Smooth muscle cell (in vitro differentiated cells): ENCODE results near the gene NKPD1. TPM values are rescaled to one million over a fixed set of nuclear protein-coding genes. Genes with fewer than 3 reads are reported as not detected.

Source experiments
- DNase-seq: peaks from one replicate; lab custom pipeline; 2025; ENCODE audit not compliant: unreplicated experiment; lab: John Stamatoyannopoulos, UW
- H2AFZ ChIP-seq: fragments of 200-600 bp; sonication (generic); 2 replicates; pipeline ENCODE4 v1.6.0; 2016; ENCODE audit warnings: antibody characterized with exemption, low read depth, mild to moderate bottlenecking
- H3F3A ChIP-seq: fragments of 200-600 bp; sonication (generic); 2 replicates; pipeline ENCODE4 v1.6.0; 2017; ENCODE audit warnings: antibody characterized with exemption, low read depth
- H3K27ac ChIP-seq: fragments of 200-600 bp; sonication (generic); 2 replicates; pipeline ENCODE4 v1.5.1; 2016; ENCODE audit warnings: low read depth, mild to moderate bottlenecking
- H3K27me3 ChIP-seq: fragments of 200-600 bp; sonication (generic); 2 replicates; pipeline ENCODE4 v1.6.1; 2016; ENCODE audit warnings: low read depth, mild to moderate bottlenecking
- H3K36me3 ChIP-seq: fragments of 200-600 bp; sonication (generic); 2 replicates; pipeline ENCODE4 v1.5.1; 2016; ENCODE audit warnings: low read depth
- H3K4me1 ChIP-seq: fragments of 200-600 bp; sonication (generic); 2 replicates; pipeline ENCODE4 v1.5.1; 2016; ENCODE audit warnings: low read depth
- H3K4me2 ChIP-seq: fragments of 200-600 bp; sonication (generic); 2 replicates; pipeline ENCODE4 v1.6.0; 2016; ENCODE audit warnings: mild to moderate bottlenecking
- H3K4me3 ChIP-seq: fragments of 200-600 bp; sonication (generic); 2 replicates; pipeline ENCODE4 v1.5.1; 2016; ENCODE audit warnings: mild to moderate bottlenecking
- H3K79me2 ChIP-seq: fragments of 200-600 bp; sonication (generic); 2 replicates; pipeline ENCODE4 v1.6.0; 2016; ENCODE audit warnings: low read depth, mild to moderate bottlenecking
- H3K9ac ChIP-seq: fragments of 200-600 bp; sonication (generic); 2 replicates; pipeline ENCODE4 v1.6.0; 2016; ENCODE audit warnings: low read depth
- H3K9me3 ChIP-seq: fragments of 200-600 bp; sonication (generic); replicated peaks from 2 replicates; pipeline ENCODE4 v1.5.1; 2016; ENCODE audit warnings: low read depth
- H4K20me1 ChIP-seq: fragments of 200-600 bp; sonication (generic); 2 replicates; pipeline ENCODE4 v1.6.0; 2016; ENCODE audit warnings: low read depth
- CTCF ChIP-seq: fragments of 200-600 bp; sonication (generic); IDR thresholded peaks from 2 replicates; pipeline ENCODE4 v1.5.1; 2017; ENCODE audit warnings: borderline replicate concordance, mild to moderate bottlenecking, antibody characterized with exemption; ENCODE audit not compliant: insufficient read depth, poor library complexity, severe bottlenecking
- WGBS: methylation state at CpG from one replicate; pipeline ENCODE4 v1.1.7; 2016; ENCODE audit warnings: low lambda C conversion rate; 5-methylcytosine and 5-hydroxymethylcytosine counted together
- polyA plus RNA-seq: library from polyadenylated mRNA; unstranded; fragments of >200 nt; fragmentation: Nextera tagmentation; extraction: Ambion mirVana; gene quantifications from 2 replicates; pipeline ENCODE4 v1.2.1, GENCODE V29; 2016
- total RNA-seq: library from RNA; depleted of rRNA; stranded (reverse); fragments of >200 nt; gene quantifications from 2 replicates; pipeline ENCODE4 v1.2.3, GENCODE V29; 2014

Gene NKPD1
- total and polyA plus RNA-seq, 2 experiments from 2014 or later: 0.13 to 1.6 TPM

DNA sequence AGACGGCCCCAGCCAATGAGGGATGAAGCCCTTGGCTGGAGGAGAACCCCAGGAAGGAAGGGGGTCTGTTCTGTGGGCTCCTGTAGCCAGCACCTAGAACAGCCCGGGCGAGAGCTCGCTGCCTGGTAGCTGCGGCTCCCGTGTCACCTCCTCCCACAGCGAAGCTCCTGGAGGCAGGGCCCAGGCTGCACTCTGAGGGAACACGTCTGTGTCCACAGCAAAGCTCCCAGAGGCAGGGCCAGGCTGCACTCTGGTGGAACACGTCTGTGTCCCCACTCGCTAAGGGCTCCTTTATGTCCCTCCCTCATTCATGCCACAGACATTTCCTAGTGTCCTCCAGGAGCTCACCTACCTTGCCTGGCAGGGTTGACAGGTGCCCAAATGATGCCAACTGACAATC lies 8.8 kb upstream of the NKPD1 start:
- no peaks in the 10 kb centered on the region for H3K27me3 ChIP-seq
- H3K4me2 ChIP-seq: no peak overlapping the region
- 94% methylated on average over 10 of the region's 10 CpGs for WGBS
- no peaks in the 10 kb centered on the region for H3K79me2 ChIP-seq
- H3K9ac ChIP-seq: no peak overlapping the region
- no peak overlapping the region for H3K4me3 ChIP-seq
- DNase-seq: no peak
- peaks cover 6% of the 10 kb centered on the region for H4K20me1 ChIP-seq
- no peak for TF ChIP-seq CTCF
- H3K36me3 ChIP-seq: no peaks in the 10 kb centered on the region
- no peaks in the 10 kb centered on the region for H3K9me3 ChIP-seq
- no peak overlapping the region for H3K27ac ChIP-seq
- no peaks in the 10 kb centered on the region for H3F3A ChIP-seq
- H3K4me1 ChIP-seq: peaks cover 5% of the 10 kb centered on the region
- no peak overlapping the region for H2AFZ ChIP-seq

DNA sequence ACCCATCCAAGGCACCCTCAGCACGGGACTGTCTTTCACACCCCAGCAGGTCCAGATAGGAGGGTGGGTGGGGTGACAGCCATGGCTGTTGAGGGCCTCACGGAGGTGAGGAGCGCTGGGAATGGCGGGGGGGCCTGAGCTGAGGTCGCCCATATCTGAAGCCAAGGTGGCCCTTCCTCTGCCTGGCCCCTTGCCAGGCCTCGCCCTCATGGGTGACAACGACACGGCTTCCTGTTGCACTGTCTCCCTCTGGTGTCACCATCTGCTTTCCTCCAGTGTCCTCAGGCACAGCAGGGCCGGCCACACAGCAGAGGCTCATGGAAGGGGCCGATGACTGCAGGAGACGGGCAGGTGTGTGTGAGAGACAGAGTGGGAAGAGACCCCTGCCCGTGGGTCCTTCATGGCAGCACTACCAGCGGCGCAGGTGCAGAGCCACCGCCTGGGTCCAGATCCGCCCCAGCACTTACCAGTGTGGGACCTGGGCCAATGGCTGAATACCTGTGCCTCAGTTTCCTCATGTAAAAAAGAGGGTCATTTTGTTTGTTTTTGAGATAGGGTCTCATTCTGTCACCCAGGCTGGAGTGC lies 8.1 kb upstream of the NKPD1 start:
- Histone ChIP-seq H3K4me3 (no peak overlapping the region), H3K79me2 (no peaks in the 10 kb centered on the region), H3K9me3 (no peaks in the 10 kb centered on the region), H3K27me3 (no peaks in the 10 kb centered on the region), H2AFZ (no peak overlapping the region), H3K27ac (no peak overlapping the region), H3K36me3 (no peaks in the 10 kb centered on the region), H3K4me1 (peaks cover 5% of the 10 kb centered on the region), H3K4me2 (no peak overlapping the region), H3K9ac (no peak overlapping the region), H3F3A (no peaks in the 10 kb centered on the region), H4K20me1 (no peaks in the 10 kb centered on the region)
- DNase-seq: no peak
- 96% methylated on average over 16 of the region's 16 CpGs for WGBS
- TF ChIP-seq CTCF: no peak

DNA sequence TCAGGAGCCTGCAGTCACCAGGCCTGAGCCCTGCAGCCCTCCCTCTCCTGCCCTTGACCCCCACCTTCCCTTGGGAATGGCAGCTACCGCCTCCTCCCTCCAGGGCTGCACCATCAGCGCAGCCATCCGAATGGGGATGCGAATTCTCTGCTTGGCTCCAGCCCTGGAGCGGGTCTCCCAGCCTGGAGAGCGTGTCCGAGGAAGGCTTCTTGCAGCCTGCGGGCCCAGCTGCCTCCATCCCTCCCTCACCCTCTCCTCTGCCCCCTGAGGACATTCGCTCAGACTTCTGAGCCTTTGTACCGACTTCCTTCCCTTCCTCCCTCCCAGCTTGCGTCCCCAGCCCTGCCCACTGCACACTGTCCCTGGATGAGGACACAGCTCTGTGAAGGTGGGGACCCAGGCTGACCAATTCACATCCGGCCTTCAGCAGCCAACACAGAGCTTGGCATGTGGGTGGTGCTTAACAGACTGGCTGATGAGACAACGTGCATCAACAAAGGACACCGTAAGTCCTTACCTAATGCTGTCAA lies 6.0 kb upstream of the NKPD1 start:
- H3K4me1 ChIP-seq: peaks cover 5% of the 10 kb centered on the region
- no peak overlapping the region for H3K4me3 ChIP-seq
- WGBS: 70% methylated on average over 12 of the region's 14 CpGs
- H4K20me1 ChIP-seq: no peaks in the 10 kb centered on the region
- no peak overlapping the region for H3K9ac ChIP-seq
- H2AFZ ChIP-seq: no peak overlapping the region
- no peaks in the 10 kb centered on the region for H3K36me3 ChIP-seq
- no peak overlapping the region for H3K27ac ChIP-seq
- no peaks in the 10 kb centered on the region for H3K27me3 ChIP-seq
- no peak for TF ChIP-seq CTCF
- no peak for DNase-seq
- no peaks in the 10 kb centered on the region for H3K9me3 ChIP-seq
- H3F3A ChIP-seq: no peaks in the 10 kb centered on the region
- no peak overlapping the region for H3K4me2 ChIP-seq
- no peaks in the 10 kb centered on the region for H3K79me2 ChIP-seq

DNA sequence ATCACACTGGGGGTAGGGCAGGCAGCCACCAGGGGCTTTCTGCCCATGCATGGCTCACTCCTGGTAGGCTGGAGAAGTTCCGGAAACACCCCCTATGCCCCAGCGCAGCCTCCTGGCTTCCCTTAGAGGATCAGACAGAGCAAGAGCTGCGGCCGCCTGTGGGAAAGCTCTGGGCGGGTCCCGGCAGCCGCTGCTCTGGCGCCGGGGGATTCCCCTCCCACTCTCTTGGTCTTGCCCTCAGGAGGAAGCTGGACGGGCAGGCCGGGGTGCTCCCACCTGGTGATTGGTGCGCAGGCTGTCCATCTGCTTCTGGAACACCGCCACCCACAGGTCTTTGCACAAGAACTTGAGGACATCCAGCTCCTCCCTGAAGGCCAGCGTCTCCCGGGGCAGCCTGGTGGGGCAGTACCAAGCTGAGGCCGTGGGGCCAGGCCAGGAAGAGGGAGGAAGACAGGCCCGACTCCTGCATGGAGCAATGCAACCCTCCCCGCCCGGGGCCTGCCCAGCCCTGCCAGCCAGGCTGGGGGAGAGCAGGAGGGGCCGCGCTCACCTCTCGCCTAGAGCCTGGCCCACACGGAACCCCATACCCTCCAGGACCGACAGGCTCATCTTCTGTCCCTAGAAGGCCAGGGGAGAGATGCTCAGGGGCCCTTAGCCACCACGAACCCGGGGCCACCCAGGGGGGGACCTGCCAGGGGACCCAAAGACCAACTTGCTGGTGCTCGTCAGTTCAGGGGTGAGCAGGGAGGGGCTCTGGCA lies 4.0 kb upstream of the NKPD1 start:
- no peaks in the 10 kb centered on the region for H3K79me2 ChIP-seq
- no peak overlapping the region for H3K4me3 ChIP-seq
- no peak overlapping the region for H2AFZ ChIP-seq
- no peak overlapping the region for H3K9ac ChIP-seq
- no peaks in the 10 kb centered on the region for H3F3A ChIP-seq
- peak; percentile 25 for DNase-seq
- no peaks in the 10 kb centered on the region for H3K36me3 ChIP-seq
- H3K4me2 ChIP-seq: peak overlapping the region; percentile 60
- no peaks in the 10 kb centered on the region for H3K9me3 ChIP-seq
- no peaks in the 10 kb centered on the region for H3K4me1 ChIP-seq
- no peak for TF ChIP-seq CTCF
- no peaks in the 10 kb centered on the region for H3K27me3 ChIP-seq
- 32% methylated on average over 23 of the region's 27 CpGs for WGBS
- no peak overlapping the region for H3K27ac ChIP-seq
- H4K20me1 ChIP-seq: no peaks in the 10 kb centered on the region
